Subcutaneous abdominal adipose tissue (tissue), 5 donors: ENCODE measurements around the gene KCNQ1.

ENCODE experiments used
- H3K27ac ChIP-seq: one replicate; pipeline ENCODE4 v1.7.0; 2013; ENCODE audit warnings: low read depth, mild to moderate bottlenecking, inconsistent platforms, low read length, moderate library complexity
- H3K27me3 ChIP-seq, 5 donors: one replicate each; pipeline ENCODE4 v1.7.0; 2013; ENCODE audit warnings: low read length in 5 of 5, inconsistent platforms in 1 of 5; ENCODE audit not compliant: control insufficient read depth in 5 of 5, insufficient read depth in 4 of 5
- H3K36me3 ChIP-seq, 5 donors: one replicate each; pipeline ENCODE4 v1.7.0; 2013; ENCODE audit warnings: low read length in 5 of 5; ENCODE audit not compliant: control insufficient read depth in 5 of 5, insufficient read depth in 5 of 5
- H3K4me1 ChIP-seq, 5 donors: one replicate each; pipeline ENCODE4 v1.7.0; 2013; ENCODE audit warnings: low read length in 5 of 5, mild to moderate bottlenecking in 3 of 5, moderate library complexity in 1 of 5; ENCODE audit not compliant: control insufficient read depth in 5 of 5, insufficient read depth in 5 of 5
- H3K4me3 ChIP-seq, 5 donors: one replicate each; pipeline ENCODE4 v1.7.0; 2013; ENCODE audit warnings: low read length in 5 of 5, low read depth in 1 of 5
- H3K9ac ChIP-seq, 5 donors: one replicate each; pipeline ENCODE4 v1.7.0; 2013; ENCODE audit warnings: low read length in 5 of 5, mild to moderate bottlenecking in 4 of 5, moderate library complexity in 3 of 5
- H3K9me3 ChIP-seq, 5 donors: one replicate each; pipeline ENCODE4 v1.7.0; 2013; ENCODE audit warnings: low read length in 5 of 5; ENCODE audit not compliant: control insufficient read depth in 5 of 5
- donor health status: healthy.
- donor health status: healthy.
- donor health status: healthy.
- donor health status: healthy.
- donor health status: healthy.

Gene KCNQ1

GRCh38 chr11:2813968-2814367 is 369.2 kb downstream of the KCNQ1 start:
- Histone ChIP-seq H3K4me3 (no peak overlapping the region), H3K9me3 (peaks cover 0 to 12% (median 10%) of the 10 kb centered on the region in 5 donors), H3K27me3 (no peaks in the 10 kb centered on the region), H3K9ac (no peak overlapping the region), H3K36me3 (no peaks in the 10 kb centered on the region), H3K27ac (no peak overlapping the region), H3K4me1 (peaks cover 5 to 47% (median 39%) of the 10 kb centered on the region in 5 donors)

GRCh38 chr11:2814751-2815150 is 369.9 kb downstream of the KCNQ1 start:
- Histone ChIP-seq H3K9ac (no peak overlapping the region), H3K4me3 (no peak overlapping the region), H3K9me3 (peaks cover 0 to 20% (median 16%) of the 10 kb centered on the region in 5 donors), H3K27me3 (no peaks in the 10 kb centered on the region), H3K36me3 (no peaks in the 10 kb centered on the region), H3K27ac (no peak overlapping the region), H3K4me1 (peaks cover 5 to 47% (median 39%) of the 10 kb centered on the region in 5 donors)

GRCh38 chr11:2815762-2816496 is 371.1 kb downstream of the KCNQ1 start:
- Histone ChIP-seq H3K4me1 (peaks cover 5 to 47% (median 39%) of the 10 kb centered on the region in 5 donors), H3K9ac (no peak overlapping the region), H3K9me3 (peaks cover 0 to 20% (median 16%) of the 10 kb centered on the region in 5 donors), H3K36me3 (no peaks in the 10 kb centered on the region), H3K27me3 (no peaks in the 10 kb centered on the region), H3K27ac (no peak overlapping the region), H3K4me3 (peak overlapping the region in 1 of 5 donors; percentile 19)

GRCh38 chr11:2816523-2816922 is 371.7 kb downstream of the KCNQ1 start:
- peak overlapping the region in 2 of 5 donors; percentile 12 to 19 for H3K4me3 ChIP-seq
- no peaks in the 10 kb centered on the region for H3K36me3 ChIP-seq
- no peaks in the 10 kb centered on the region for H3K27me3 ChIP-seq
- H3K9me3 ChIP-seq, result peaks cover 0 to 20% (median 16%) of the 10 kb centered on the region in 5 donors
- no peak overlapping the region for H3K27ac ChIP-seq
- H3K9ac ChIP-seq, result no peak overlapping the region
- peaks cover 5 to 41% (median 39%) of the 10 kb centered on the region in 5 donors for H3K4me1 ChIP-seq

GRCh38 chr11:2816941-2817421 is 372.2 kb downstream of the KCNQ1 start:
- H3K4me1 ChIP-seq, result peaks cover 5 to 36% (median 34%) of the 10 kb centered on the region in 5 donors
- peaks cover 0 to 20% (median 16%) of the 10 kb centered on the region in 5 donors for H3K9me3 ChIP-seq
- no peaks in the 10 kb centered on the region for H3K27me3 ChIP-seq
- H3K36me3 ChIP-seq, result no peaks in the 10 kb centered on the region
- no peak overlapping the region for H3K9ac ChIP-seq
- peak overlapping the region in 2 of 5 donors; percentile 12 to 40 for H3K4me3 ChIP-seq
- peak overlapping the region; percentile 37 for H3K27ac ChIP-seq

- H3K36me3 ChIP-seq, result no peaks in the 10 kb centered on the region
- H3K4me3 ChIP-seq, result peak overlapping the region in 1 of 5 donors; percentile 40
- no peaks in the 10 kb centered on the region for H3K27me3 ChIP-seq
- no peak overlapping the region for H3K9ac ChIP-seq
- H3K27ac ChIP-seq, result peak overlapping the region; percentile 37
- peaks cover 0 to 20% (median 16%) of the 10 kb centered on the region in 5 donors for H3K9me3 ChIP-seq
- peaks cover 5 to 32% (median 30%) of the 10 kb centered on the region in 5 donors for H3K4me1 ChIP-seq
Measured at GRCh38 chr11:2817431-2817830, 372.6 kb downstream of the KCNQ1 start.

GRCh38 chr11:2818021-2818420 is 373.2 kb downstream of the KCNQ1 start:
- no peak overlapping the region for H3K9ac ChIP-seq
- H3K27me3 ChIP-seq, result no peaks in the 10 kb centered on the region
- no peak overlapping the region for H3K27ac ChIP-seq
- peaks cover 5 to 26% (median 24%) of the 10 kb centered on the region in 5 donors for H3K4me1 ChIP-seq
- H3K9me3 ChIP-seq, result peaks cover 0 to 20% (median 16%) of the 10 kb centered on the region in 5 donors
- H3K4me3 ChIP-seq, result no peak overlapping the region
- H3K36me3 ChIP-seq, result no peaks in the 10 kb centered on the region

GRCh38 chr11:2818503-2818902 is 373.7 kb downstream of the KCNQ1 start:
- H3K27ac ChIP-seq, result no peak overlapping the region
- H3K9me3 ChIP-seq, result peaks cover 0 to 20% (median 16%) of the 10 kb centered on the region in 5 donors
- H3K4me3 ChIP-seq, result no peak overlapping the region
- H3K4me1 ChIP-seq, result peaks cover 5 to 22% (median 20%) of the 10 kb centered on the region in 5 donors
- H3K27me3 ChIP-seq, result no peaks in the 10 kb centered on the region
- H3K9ac ChIP-seq, result no peak overlapping the region
- no peaks in the 10 kb centered on the region for H3K36me3 ChIP-seq

- peaks cover 6 to 28% (median 25%) of the 10 kb centered on the region in 5 donors for H3K4me1 ChIP-seq
Measured at GRCh38 chr11:2819316-2819715, 374.5 kb downstream of the KCNQ1 start.

GRCh38 chr11:2820976-2821375 is 376.2 kb downstream of the KCNQ1 start:
- Histone ChIP-seq H3K9me3 (peaks cover 0 to 16% (median 15%) of the 10 kb centered on the region in 5 donors), H3K36me3 (no peaks in the 10 kb centered on the region), H3K9ac (no peak overlapping the region), H3K27ac (no peak overlapping the region), H3K27me3 (no peaks in the 10 kb centered on the region), H3K4me1 (peaks cover 11 to 44% (median 42%) of the 10 kb centered on the region in 5 donors), H3K4me3 (no peak overlapping the region)

More at GRCh38 chr11:2819316-2819715, 374.5 kb downstream of the KCNQ1 start:
- Histone ChIP-seq H3K4me3 (no peak overlapping the region), H3K9me3 (peaks cover 0 to 20% (median 16%) of the 10 kb centered on the region in 5 donors), H3K36me3 (no peaks in the 10 kb centered on the region), H3K27me3 (no peaks in the 10 kb centered on the region), H3K9ac (no peak overlapping the region), H3K27ac (no peak overlapping the region)
